WI38 (cell line): ENCODE data around the gene DUSP15.

ENCODE experiments used
- H3K4me3 ChIP-seq: 2 replicates; pipeline ENCODE4 v1.5.1; 2011; ENCODE audit warnings: low read depth, mild to moderate bottlenecking, control low read depth, low read length
- CTCF ChIP-seq: IDR thresholded peaks from 2 replicates; pipeline ENCODE4 v1.5.1; 2012; ENCODE audit warnings: low read depth, mild to moderate bottlenecking, control low read depth, low read length

The DUSP15 gene

GRCh38 chr20:31811796-31812728 is 58.3 kb downstream of the DUSP15 start:
- H3K4me3 ChIP-seq, result no peak overlapping the region
- no peak for TF ChIP-seq CTCF

DNA sequence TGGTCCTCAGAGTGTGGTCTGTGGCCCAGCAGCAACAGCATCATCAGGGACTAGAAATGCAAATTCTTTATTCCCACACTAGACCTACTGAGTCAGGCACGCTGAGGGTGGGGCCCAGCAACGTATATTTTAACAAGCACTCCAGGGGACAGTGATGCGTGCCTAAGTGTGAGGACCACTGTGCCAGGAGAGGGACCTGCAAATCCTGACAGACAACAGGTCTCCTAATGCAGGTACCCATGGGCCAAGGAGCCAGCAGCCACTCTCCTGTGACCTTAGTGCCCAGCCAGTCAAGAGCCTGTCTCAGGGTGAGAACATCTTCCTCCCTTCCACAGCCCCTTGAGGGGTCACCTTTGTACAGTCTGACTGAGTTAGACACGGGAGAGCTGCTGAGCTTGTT is 59.1 kb downstream of the DUSP15 start:
- H3K4me3 ChIP-seq, result no peak overlapping the region
- no peak for TF ChIP-seq CTCF
